ENCODE measurements around the gene MCHR2.

MCHR2 gene

DNA sequence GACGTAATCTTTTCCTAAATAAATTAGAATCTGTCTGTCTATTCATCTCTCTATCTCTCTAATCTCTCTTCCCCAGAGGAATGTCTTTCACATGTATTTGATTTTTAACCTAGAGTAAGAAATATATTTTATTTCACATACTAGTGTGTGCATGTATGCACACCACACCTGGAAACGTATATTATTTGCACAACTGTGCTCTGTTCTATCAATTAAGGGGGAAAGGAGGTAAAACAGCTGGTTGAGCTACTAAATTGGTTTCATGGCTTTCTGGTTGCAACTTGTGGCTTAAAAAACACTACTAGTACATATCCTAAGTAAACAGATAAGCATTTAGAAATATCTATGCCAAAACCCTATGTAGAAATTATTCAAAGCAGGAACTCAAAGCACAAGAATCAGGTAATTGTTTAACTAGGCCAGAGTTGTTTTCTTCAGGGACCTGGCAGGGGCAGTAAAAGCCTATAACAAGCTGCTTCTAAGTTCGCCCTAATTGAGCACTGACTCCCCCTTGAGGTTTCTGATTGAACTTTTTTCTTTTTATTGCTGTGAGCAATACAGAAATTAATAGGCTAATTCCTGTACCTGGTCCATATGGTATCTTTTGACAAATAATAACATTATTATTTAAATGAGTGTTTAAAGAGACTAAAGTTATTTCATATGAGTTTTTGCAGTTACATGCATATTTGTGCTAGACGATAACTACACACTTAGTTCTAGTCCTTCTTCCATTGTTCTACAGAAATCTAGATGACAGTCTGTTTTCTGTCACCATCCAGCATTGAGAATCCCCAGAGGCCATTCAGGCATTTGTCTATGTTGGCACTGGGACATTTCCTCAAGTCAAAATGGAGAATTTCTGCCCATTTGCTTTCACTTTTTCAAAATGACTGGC lies 88.6 kb downstream of the MCHR2 start:
- DNase-seq (ENCODE audit: low read depth): peak; percentile 72
- H3K4me3 ChIP-seq (ENCODE audit: low read depth, low read length): no peak overlapping the region
- TF ChIP-seq, protein P1, sequence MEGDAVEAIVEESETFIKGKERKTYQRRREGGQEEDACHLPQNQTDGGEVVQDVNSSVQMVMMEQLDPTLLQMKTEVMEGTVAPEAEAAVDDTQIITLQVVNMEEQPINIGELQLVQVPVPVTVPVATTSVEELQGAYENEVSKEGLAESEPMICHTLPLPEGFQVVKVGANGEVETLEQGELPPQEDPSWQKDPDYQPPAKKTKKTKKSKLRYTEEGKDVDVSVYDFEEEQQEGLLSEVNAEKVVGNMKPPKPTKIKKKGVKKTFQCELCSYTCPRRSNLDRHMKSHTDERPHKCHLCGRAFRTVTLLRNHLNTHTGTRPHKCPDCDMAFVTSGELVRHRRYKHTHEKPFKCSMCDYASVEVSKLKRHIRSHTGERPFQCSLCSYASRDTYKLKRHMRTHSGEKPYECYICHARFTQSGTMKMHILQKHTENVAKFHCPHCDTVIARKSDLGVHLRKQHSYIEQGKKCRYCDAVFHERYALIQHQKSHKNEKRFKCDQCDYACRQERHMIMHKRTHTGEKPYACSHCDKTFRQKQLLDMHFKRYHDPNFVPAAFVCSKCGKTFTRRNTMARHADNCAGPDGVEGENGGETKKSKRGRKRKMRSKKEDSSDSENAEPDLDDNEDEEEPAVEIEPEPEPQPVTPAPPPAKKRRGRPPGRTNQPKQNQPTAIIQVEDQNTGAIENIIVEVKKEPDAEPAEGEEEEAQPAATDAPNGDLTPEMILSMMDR (conservative IDR thresholded peaks at IDR 0.05; ENCODE audit: low read depth, low read length): peak; percentile 72

DNA sequence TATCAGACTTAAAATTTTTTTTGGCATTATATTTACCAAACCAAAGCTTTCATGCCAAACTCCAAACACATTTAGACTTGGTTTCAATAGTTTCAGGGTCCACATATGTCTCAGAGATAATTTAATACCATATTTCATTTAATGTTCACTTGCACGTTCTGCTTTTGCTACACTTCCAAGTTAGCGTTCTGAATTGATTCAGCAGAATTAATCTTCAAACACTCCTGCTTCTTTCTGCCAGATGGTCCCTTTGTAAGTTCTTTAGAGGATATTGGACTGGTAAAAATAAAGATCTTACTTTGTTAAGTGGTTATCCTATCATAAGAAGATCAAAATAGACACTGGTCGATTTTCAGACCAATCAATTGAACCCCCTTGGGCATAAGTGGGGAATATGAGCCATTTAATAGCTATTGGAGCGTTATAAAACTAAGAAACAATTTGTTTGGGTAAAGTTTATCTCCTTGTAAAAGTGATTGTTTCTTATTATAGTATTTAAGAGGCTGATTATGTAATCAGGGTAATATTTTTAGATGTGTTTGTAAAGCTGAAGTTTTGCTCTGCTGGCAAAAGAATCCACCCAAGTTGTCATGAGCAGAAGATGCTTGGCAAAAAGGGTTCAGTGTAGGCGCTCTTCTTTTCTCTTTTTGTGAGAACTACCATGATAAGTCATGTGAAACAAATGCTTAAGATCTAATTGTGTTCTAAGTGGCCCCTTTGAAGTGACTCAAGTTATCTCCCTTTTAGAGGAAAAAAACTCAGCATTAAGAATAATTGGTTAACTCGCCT lies 92.2 kb downstream of the MCHR2 start:
- H3K4me3 ChIP-seq (ENCODE audit: low read depth, low read length): no peak overlapping the region
- DNase-seq (ENCODE audit: low read depth): no peak
- TF ChIP-seq, protein P1 (conservative IDR thresholded peaks at IDR 0.05; ENCODE audit: low read depth, low read length): no peak

DNA sequence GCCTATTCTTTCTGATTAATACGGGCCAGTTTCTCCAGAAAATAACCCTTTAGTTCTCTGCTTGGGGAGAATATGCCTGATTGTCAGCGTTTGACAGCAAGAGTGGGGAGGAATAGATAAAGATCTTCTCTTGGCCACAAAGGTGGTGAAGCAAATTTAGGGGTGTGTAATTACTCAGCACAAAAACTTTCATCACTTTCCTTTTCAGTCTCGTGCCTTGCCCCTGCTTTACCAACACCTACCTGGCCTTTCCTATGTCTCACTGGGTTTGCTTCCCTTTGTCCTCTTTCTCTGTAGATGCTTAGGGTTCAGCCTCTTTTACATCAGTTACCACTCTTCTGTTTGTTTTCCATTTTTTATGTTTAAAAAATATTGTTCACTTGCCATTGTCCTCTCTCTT lies 99.2 kb downstream of the MCHR2 start:
- TF ChIP-seq, protein P1 (conservative IDR thresholded peaks at IDR 0.05; ENCODE audit: low read depth, low read length): no peak
- no peak for DNase-seq (ENCODE audit: low read depth)

DNA sequence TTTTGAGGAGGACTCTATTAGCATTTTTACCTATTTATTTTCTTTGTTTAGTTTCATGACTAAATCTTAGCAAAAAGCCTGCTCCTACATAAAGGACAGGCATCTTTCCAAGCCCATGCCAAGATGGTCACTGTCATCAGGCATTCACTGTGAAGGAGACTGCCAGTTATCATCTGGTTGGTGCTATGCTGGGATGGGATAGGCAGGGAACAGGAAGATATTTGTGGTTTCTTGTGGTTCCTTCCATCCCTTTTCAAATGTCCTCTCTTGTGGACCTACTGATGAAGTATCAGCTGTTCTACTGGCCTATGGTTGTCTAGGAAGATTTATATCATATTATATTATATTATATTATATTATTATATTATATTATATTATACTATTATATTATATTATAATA lies 107.0 kb downstream of the MCHR2 start:
- DNase-seq (ENCODE audit: low read depth): no peak
- TF ChIP-seq, protein P1 (conservative IDR thresholded peaks at IDR 0.05; ENCODE audit: low read depth, low read length): no peak
- no peak overlapping the region for H3K4me3 ChIP-seq (ENCODE audit: low read depth, low read length)

More for the DNA sequence above, 99.2 kb downstream of the MCHR2 start:
- H3K4me3 ChIP-seq (ENCODE audit: low read depth, low read length): no peak overlapping the region

DNA sequence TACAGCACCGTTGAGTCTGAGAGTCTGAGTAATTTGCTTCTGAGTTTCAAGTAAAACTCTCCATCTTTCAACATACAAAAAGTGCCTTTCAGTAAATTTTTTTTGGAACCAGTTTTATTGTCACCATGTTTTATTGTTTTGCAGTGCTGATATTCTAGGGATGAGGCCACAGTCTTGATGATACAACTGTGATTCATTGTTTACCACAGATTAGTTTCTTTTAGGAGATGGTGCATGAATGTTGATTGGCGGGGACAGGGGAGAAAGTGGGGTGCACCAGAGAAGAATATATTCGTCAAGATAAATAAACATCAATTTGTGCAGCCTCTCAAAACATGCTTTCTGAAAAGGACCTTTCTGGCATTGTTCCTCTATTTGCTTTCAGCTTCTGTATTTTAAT lies 109.0 kb downstream of the MCHR2 start:
- no peak overlapping the region for H3K4me3 ChIP-seq (ENCODE audit: low read depth, low read length)
- no peak for DNase-seq (ENCODE audit: low read depth)
- TF ChIP-seq, protein P1 (conservative IDR thresholded peaks at IDR 0.05; ENCODE audit: low read depth, low read length): no peak

DNA sequence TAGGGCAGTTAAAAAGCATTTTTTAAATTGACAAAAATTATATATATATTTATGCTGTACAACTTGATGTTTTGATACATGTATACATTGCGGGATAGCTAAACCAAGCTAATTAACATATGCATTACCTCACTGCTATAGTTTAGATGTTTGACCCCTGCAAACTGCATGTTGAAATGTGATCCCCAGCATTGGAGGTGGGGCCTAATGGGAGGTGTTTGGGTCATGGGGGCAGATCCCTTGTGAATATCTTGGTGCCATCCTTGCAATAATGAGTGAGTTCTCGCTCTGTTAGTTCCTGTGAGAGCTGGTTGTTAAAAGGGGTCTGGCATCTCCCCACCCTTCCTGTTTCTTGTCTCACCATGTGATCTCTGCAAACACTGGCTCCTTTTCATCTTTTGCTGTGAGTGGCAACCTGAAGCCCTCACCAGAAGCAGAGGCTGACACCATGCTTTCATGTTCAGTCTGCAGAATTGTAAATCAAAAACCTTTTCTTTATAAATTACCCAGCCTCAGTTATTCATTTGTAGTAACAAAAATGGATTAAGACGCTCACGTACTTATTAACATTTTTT lies 111.8 kb downstream of the MCHR2 start:
- no peak overlapping the region for H3K4me3 ChIP-seq (ENCODE audit: low read depth, low read length)
- DNase-seq (ENCODE audit: low read depth): no peak
- TF ChIP-seq, protein P1 (conservative IDR thresholded peaks at IDR 0.05; ENCODE audit: low read depth, low read length): no peak
